ENCODE results near the gene ADGRD2. TPM values are rescaled to one million over a fixed set of nuclear protein-coding genes. Genes with fewer than 3 reads are reported as not detected.

Gene ADGRD2
- total RNA-seq, 3 donors from 2014 or later (not counting 1 experiment from before 2014, with no cell fraction given): not detected

DNA sequence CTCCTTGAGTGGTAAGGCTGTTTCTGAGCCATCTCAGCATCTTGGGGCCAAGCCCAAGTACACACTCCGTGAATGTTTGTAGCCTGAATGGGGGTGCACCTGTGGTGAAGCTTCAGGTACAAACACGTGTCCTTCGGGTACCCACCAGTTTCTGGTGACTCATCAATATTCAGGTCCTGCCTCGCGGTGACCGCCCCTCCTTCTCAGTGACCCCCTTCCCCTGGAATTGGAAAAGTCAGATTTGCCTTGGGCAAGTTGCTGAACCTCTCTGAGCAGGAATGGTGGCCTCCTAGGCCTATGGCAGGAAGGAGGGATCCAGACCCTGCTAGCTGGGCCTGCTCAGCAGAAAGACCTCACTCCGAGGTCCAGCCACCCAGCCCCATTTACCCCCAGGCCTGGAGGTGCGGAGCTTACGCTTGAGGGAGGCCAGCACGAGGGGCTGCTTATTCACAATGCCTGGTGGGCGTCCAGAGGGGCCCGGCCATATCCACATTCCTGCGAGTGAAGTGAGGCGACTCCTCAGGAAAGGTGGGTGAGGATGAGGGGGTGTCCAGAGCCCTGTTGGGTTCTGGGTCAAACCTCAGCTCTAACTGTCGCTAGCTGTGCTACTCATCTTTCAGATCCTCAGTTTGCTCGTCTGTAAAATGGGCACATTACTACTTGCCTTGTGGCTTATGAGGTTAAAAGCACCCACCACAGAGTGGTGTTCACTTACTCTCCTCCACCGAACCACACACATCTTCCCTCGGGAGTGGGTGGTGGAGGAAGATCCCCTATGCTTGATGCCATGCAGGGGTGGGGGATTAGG lies 7.0 kb downstream of the ADGRD2 start:
- Histone ChIP-seq H3K9me3 (ENCODE audit: control insufficient read depth, insufficient read depth, low read length) (no peaks in the 10 kb centered on the region), H3K4me1 (ENCODE audit: control insufficient read depth, insufficient read depth, low read length) (no peaks in the 10 kb centered on the region), H3K27ac (ENCODE audit: low read length) (no peak overlapping the region), H3K36me3 (ENCODE audit: control insufficient read depth, insufficient read depth, low read length) (no peaks in the 10 kb centered on the region), H3K27me3 (ENCODE audit: control insufficient read depth, insufficient read depth, low read length) (peaks cover under 1% of the 10 kb centered on the region), H3K4me3 (ENCODE audit: low read length) (no peak overlapping the region)
- Mint-ChIP-seq H3K9me3 (no peaks in the 10 kb centered on the region), H3K4me3 (no peak overlapping the region), H3K27ac (no peak overlapping the region), H3K36me3 (no peaks in the 10 kb centered on the region), H3K27me3 (ENCODE audit: low read depth in 2 of 2) (peaks cover 0 to 5% of the 10 kb centered on the region in 2 donors), H3K4me1 (no peaks in the 10 kb centered on the region)
- ATAC-seq: no peak
- WGBS (ENCODE audit: insufficient coverage): 84% methylated on average over 16 of the region's 18 CpGs
- intact Hi-C loops (cut with micrococcal nuclease): no loop called here
- TF ChIP-seq CTCF (IDR thresholded peaks at IDR 0.05): no peak
- DNase-seq: no peak

DNA sequence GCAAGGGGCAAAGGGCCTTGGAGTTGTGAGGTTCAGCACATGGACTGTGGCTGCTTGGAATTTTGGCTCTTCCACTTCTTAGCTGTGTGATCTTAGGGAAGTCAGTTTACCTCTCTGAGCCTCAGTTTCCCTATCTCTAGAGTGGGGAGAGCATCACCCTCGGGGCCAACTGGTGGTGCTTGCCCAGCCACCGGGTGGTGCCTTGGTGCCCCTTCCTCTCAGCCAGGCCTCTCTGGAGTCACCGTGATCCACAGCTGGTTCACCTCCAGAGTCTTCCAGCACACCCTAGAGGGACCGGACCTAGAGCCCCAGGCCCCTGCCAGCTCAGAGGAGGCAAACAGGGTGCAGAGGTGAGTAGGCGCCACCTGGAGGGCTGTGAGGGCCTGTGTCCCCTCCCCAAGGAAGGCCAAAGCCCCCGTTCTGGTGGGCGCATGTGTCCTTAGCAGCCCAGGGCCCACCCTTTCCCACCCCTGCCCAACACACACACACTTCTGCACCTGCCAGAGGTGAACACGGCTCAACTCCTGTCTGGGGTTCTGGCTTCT lies 7.7 kb downstream of the ADGRD2 start:
- Histone ChIP-seq H3K9me3 (ENCODE audit: control insufficient read depth, insufficient read depth, low read length) (no peaks in the 10 kb centered on the region), H3K4me3 (ENCODE audit: low read length) (no peak overlapping the region), H3K36me3 (ENCODE audit: control insufficient read depth, insufficient read depth, low read length) (no peaks in the 10 kb centered on the region), H3K27ac (ENCODE audit: low read length) (no peak overlapping the region), H3K27me3 (ENCODE audit: control insufficient read depth, insufficient read depth, low read length) (no peaks in the 10 kb centered on the region), H3K4me1 (ENCODE audit: control insufficient read depth, insufficient read depth, low read length) (no peaks in the 10 kb centered on the region)
- intact Hi-C loops (cut with micrococcal nuclease): no loop called here
- WGBS (ENCODE audit: insufficient coverage): 83% methylated on average over 8 of the region's 8 CpGs
- H3K4me3 Mint-ChIP-seq: no peak overlapping the region
- ATAC-seq: no peak
- H3K4me1 Mint-ChIP-seq: no peaks in the 10 kb centered on the region
- no peak for TF ChIP-seq CTCF (IDR thresholded peaks at IDR 0.05)
- DNase-seq: no peak
- H3K9me3 Mint-ChIP-seq: no peaks in the 10 kb centered on the region
- no peak overlapping the region for H3K27ac Mint-ChIP-seq
- no peaks in the 10 kb centered on the region for H3K36me3 Mint-ChIP-seq
- peaks cover 0 to 2% of the 10 kb centered on the region in 2 donors for H3K27me3 Mint-ChIP-seq (ENCODE audit: low read depth in 2 of 2)

GRCh38 chr9:124458441-124458840 lies 8.2 kb downstream of the ADGRD2 start:
- TF ChIP-seq CTCF (IDR thresholded peaks at IDR 0.05): no peak
- no peaks in the 10 kb centered on the region for H3K36me3 ChIP-seq (ENCODE audit: control insufficient read depth, insufficient read depth, low read length)
- no peak overlapping the region for H3K27ac ChIP-seq (ENCODE audit: low read length)
- H3K27me3 ChIP-seq (ENCODE audit: control insufficient read depth, insufficient read depth, low read length): no peaks in the 10 kb centered on the region
- no peaks in the 10 kb centered on the region for H3K9me3 Mint-ChIP-seq
- H3K4me3 Mint-ChIP-seq: no peak overlapping the region
- ATAC-seq (no peak), DNase-seq (no peak)
- no peaks in the 10 kb centered on the region for H3K36me3 Mint-ChIP-seq
- no peaks in the 10 kb centered on the region for H3K4me1 Mint-ChIP-seq
- H3K4me3 ChIP-seq (ENCODE audit: low read length): no peak overlapping the region
- no peaks in the 10 kb centered on the region for H3K4me1 ChIP-seq (ENCODE audit: control insufficient read depth, insufficient read depth, low read length)
- H3K27ac Mint-ChIP-seq: no peak overlapping the region
- H3K27me3 Mint-ChIP-seq (ENCODE audit: low read depth in 2 of 2): peaks cover 0 to 2% of the 10 kb centered on the region in 2 donors
- no peaks in the 10 kb centered on the region for H3K9me3 ChIP-seq (ENCODE audit: control insufficient read depth, insufficient read depth, low read length)
- 90% methylated on average over 9 of the region's 9 CpGs for WGBS (ENCODE audit: insufficient coverage)
- intact Hi-C loops (cut with micrococcal nuclease): no loop called here
